ENCODE results near the gene ATP2C2. TPM values are rescaled to one million over a fixed set of nuclear protein-coding genes. Genes with fewer than 3 reads are reported as not detected.

The ATP2C2 gene
- total and polyA plus RNA-seq, 2 donors (not counting 1 experiment from before 2014, with no cell fraction given): not detected

DNA sequence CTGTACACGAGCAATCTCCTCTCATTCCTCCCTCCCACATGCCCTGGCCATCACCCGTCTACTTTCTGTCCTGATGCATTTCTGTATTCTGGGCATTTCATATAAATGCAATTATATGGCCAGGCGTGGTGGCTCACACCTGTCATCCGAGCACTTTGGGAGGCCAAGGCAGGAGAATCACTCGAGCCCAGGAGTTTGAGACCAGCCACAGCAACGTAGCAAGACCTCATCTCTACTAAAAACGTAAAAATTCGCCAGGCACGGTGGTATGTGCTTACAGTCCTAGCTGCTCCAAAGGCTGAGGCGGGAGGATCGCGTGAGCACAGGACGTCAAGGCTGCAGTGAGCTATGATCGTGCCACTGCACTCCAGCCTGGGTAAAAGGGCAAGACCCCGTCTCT lies 131.3 kb downstream of the ATP2C2 start:
- Histone ChIP-seq H3K9me3 (ENCODE audit: control insufficient read depth, insufficient read depth, low read depth, low read length) (no peaks in the 10 kb centered on the region), H3K79me2 (ENCODE audit: control insufficient read depth, insufficient read depth, low read length) (peaks cover 29% of the 10 kb centered on the region), H2AFZ (ENCODE audit: low read length) (no peak overlapping the region), H4K20me1 (ENCODE audit: control insufficient read depth, extremely low read depth, insufficient read depth, low read length) (no peaks in the 10 kb centered on the region), H3K4me3 (replicated peaks in 1 of 4; ENCODE audit: control extremely low read depth in 1 of 4, insufficient read depth in 1 of 4, low read depth in 3 of 4, low read length in 4 of 4) (no peak overlapping the region), H3K4me1 (ENCODE audit: control insufficient read depth, extremely low read depth, insufficient read depth, low read length) (peaks cover 11% of the 10 kb centered on the region), H3K4me2 (ENCODE audit: extremely low read depth, insufficient read depth, low read length) (no peak overlapping the region), H3K9ac (ENCODE audit: insufficient read depth, low read length) (no peak overlapping the region), H3K27ac (ENCODE audit: insufficient read depth, low read length) (no peak overlapping the region), H3K27me3 (ENCODE audit: control insufficient read depth, insufficient read depth, low read length) (no peaks in the 10 kb centered on the region), H3K36me3 (ENCODE audit: control insufficient read depth, insufficient read depth, low read length) (peaks cover 19% of the 10 kb centered on the region)
- no peak for DNase-seq (ENCODE audit: low read depth in 2 of 2)
- TF ChIP-seq EZH2 (IDR thresholded peaks at IDR 0.05; ENCODE audit: low read length, missing control alignments): no peak
- TF ChIP-seq, protein P1, sequence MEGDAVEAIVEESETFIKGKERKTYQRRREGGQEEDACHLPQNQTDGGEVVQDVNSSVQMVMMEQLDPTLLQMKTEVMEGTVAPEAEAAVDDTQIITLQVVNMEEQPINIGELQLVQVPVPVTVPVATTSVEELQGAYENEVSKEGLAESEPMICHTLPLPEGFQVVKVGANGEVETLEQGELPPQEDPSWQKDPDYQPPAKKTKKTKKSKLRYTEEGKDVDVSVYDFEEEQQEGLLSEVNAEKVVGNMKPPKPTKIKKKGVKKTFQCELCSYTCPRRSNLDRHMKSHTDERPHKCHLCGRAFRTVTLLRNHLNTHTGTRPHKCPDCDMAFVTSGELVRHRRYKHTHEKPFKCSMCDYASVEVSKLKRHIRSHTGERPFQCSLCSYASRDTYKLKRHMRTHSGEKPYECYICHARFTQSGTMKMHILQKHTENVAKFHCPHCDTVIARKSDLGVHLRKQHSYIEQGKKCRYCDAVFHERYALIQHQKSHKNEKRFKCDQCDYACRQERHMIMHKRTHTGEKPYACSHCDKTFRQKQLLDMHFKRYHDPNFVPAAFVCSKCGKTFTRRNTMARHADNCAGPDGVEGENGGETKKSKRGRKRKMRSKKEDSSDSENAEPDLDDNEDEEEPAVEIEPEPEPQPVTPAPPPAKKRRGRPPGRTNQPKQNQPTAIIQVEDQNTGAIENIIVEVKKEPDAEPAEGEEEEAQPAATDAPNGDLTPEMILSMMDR (conservative IDR thresholded peaks at IDR 0.05 in 1 of 2, IDR thresholded peaks at IDR 0.05 in 1 of 2; ENCODE audit: low read depth in 1 of 2, low read length in 2 of 2): no peak

- no peak overlapping the region for H3K27ac ChIP-seq (ENCODE audit: insufficient read depth, low read length)
- H3K9ac ChIP-seq (ENCODE audit: insufficient read depth, low read length): no peak overlapping the region
- peaks cover 16% of the 10 kb centered on the region for H3K36me3 ChIP-seq (ENCODE audit: control insufficient read depth, insufficient read depth, low read length)
- TF ChIP-seq EZH2 (IDR thresholded peaks at IDR 0.05; ENCODE audit: low read length, missing control alignments): no peak
- TF ChIP-seq, protein P1 (conservative IDR thresholded peaks at IDR 0.05 in 1 of 2, IDR thresholded peaks at IDR 0.05 in 1 of 2; ENCODE audit: low read depth in 1 of 2, low read length in 2 of 2): no peak
- no peak for DNase-seq (ENCODE audit: low read depth in 2 of 2)
- no peaks in the 10 kb centered on the region for H3K27me3 ChIP-seq (ENCODE audit: control insufficient read depth, insufficient read depth, low read length)
- no peak overlapping the region for H3K4me2 ChIP-seq (ENCODE audit: extremely low read depth, insufficient read depth, low read length)
- peaks cover 29% of the 10 kb centered on the region for H3K79me2 ChIP-seq (ENCODE audit: control insufficient read depth, insufficient read depth, low read length)
- no peaks in the 10 kb centered on the region for H3K9me3 ChIP-seq (ENCODE audit: control insufficient read depth, insufficient read depth, low read depth, low read length)
- no peak overlapping the region for H3K4me3 ChIP-seq (replicated peaks in 1 of 4; ENCODE audit: control extremely low read depth in 1 of 4, insufficient read depth in 1 of 4, low read depth in 3 of 4, low read length in 4 of 4)
- H4K20me1 ChIP-seq (ENCODE audit: control insufficient read depth, extremely low read depth, insufficient read depth, low read length): no peaks in the 10 kb centered on the region
- H2AFZ ChIP-seq (ENCODE audit: low read length): no peak overlapping the region
- peaks cover 16% of the 10 kb centered on the region for H3K4me1 ChIP-seq (ENCODE audit: control insufficient read depth, extremely low read depth, insufficient read depth, low read length)
These were observed 132.2 kb downstream of the ATP2C2 start for GRCh38 chr16:84500531-84500930.

DNA sequence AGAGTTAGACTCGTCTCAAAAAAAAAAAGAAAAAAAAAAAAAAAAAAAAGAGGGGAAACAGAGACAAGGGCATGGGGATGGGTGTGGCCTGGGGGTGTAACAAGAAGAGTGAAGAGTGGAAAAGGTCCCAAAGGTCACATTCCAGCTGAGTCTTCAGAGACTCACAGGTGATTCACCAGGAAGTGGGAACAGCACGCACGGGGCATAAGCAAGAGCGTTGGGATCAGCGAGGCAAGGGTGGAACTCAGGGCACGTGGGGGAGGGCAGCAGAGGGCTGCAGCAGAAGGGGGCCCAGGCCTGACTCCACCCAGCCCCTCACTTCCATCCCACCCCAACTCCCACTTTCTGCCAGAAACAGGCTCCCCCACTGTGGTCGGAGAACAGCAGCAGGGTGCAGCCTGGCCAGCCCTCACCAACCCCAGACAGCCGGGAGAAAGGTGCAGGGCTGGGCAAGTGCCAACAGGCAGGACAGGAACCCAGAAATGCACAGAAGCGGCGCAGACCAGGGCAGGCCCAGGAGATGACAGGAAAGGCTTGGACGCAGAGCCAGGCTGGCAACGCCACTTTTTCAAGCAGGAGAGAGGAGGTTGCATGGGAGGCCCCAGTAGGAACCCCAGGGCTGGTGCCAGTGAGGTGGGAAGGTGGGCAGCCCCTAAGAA lies 132.9 kb downstream of the ATP2C2 start:
- Histone ChIP-seq H3K36me3 (ENCODE audit: control insufficient read depth, insufficient read depth, low read length) (peaks cover 15% of the 10 kb centered on the region), H3K27me3 (ENCODE audit: control insufficient read depth, insufficient read depth, low read length) (no peaks in the 10 kb centered on the region), H3K9me3 (ENCODE audit: control insufficient read depth, insufficient read depth, low read depth, low read length) (no peaks in the 10 kb centered on the region), H3K4me3 (replicated peaks in 1 of 4; ENCODE audit: control extremely low read depth in 1 of 4, insufficient read depth in 1 of 4, low read depth in 3 of 4, low read length in 4 of 4) (no peak overlapping the region), H3K79me2 (ENCODE audit: control insufficient read depth, insufficient read depth, low read length) (peaks cover 29% of the 10 kb centered on the region), H3K4me1 (ENCODE audit: control insufficient read depth, extremely low read depth, insufficient read depth, low read length) (peaks cover 16% of the 10 kb centered on the region), H3K9ac (ENCODE audit: insufficient read depth, low read length) (no peak overlapping the region), H3K4me2 (ENCODE audit: extremely low read depth, insufficient read depth, low read length) (no peak overlapping the region), H3K27ac (ENCODE audit: insufficient read depth, low read length) (no peak overlapping the region), H2AFZ (ENCODE audit: low read length) (no peak overlapping the region), H4K20me1 (ENCODE audit: control insufficient read depth, extremely low read depth, insufficient read depth, low read length) (no peaks in the 10 kb centered on the region)
- no peak for TF ChIP-seq EZH2 (IDR thresholded peaks at IDR 0.05; ENCODE audit: low read length, missing control alignments)
- TF ChIP-seq, protein P1 (conservative IDR thresholded peaks at IDR 0.05 in 1 of 2, IDR thresholded peaks at IDR 0.05 in 1 of 2; ENCODE audit: low read depth in 1 of 2, low read length in 2 of 2): no peak
- peak in 1 of 2 donors; percentile 67 for DNase-seq (ENCODE audit: low read depth in 2 of 2)

All from fibroblast of lung (primary cell).